Esophagus squamous epithelium (tissue), 4 donors: Measurements from ENCODE around the gene CELF1.

ENCODE experiments used
- CTCF ChIP-seq, 6 experiments: fragments of 450-650 bp in 4 of 6; fragments of 200-600 bp in 2 of 6; sonication (generic) in 2 of 6; IDR thresholded peaks; one replicate each; pipeline ENCODE4 v1.5.1; 2016 to 2019; ENCODE audit warnings: antibody characterized with exemption in 6 of 6, mild to moderate bottlenecking in 4 of 6, moderate library complexity in 4 of 6
- POLR2A ChIP-seq, 4 donors: fragments of 450-650 bp; IDR thresholded peaks; one replicate each; pipeline ENCODE4 v1.6.1; 2017; ENCODE audit warnings: antibody characterized with exemption in 4 of 4, mild to moderate bottlenecking in 4 of 4, moderate library complexity in 3 of 4

- TF ChIP-seq CTCF (IDR thresholded peaks at IDR 0.05) (no peak), POLR2A (IDR thresholded peaks at IDR 0.05) (no peak)
These were observed 36.6 kb upstream of the CELF1 start for GRCh38 chr11:47589584-47589976.
